ENCODE data around the gene EPOP. TPM values are rescaled to one million over a fixed set of nuclear protein-coding genes. Genes with fewer than 3 reads are reported as not detected.
"Not testable (repeated sequence)": the region's sequence is repeated elsewhere in the genome, so short reads cannot be mapped to it uniquely, and the experiment has no call there.

EPOP gene
- total RNA-seq, 1 experiment from 2014 or later = 12.6 TPM

- Histone ChIP-seq H4K20me1 (ENCODE audit: low read length) (no peaks in the 10 kb centered on the region), H3K9me3 (ENCODE audit: low read length) (no peaks in the 10 kb centered on the region), H3K4me2 (ENCODE audit: low read length) (no peak overlapping the region), H3K9ac (ENCODE audit: low read length) (no peak overlapping the region), H3K27ac (ENCODE audit: low read length) (no peak overlapping the region), H3K27me3 (ENCODE audit: low read length) (no peaks in the 10 kb centered on the region), H3K36me3 (ENCODE audit: low read depth, low read length) (no peaks in the 10 kb centered on the region), H3K4me3 (ENCODE audit: low read length) (no peak overlapping the region), H3K9me2 (replicated peaks; ENCODE audit: low read length) (no peaks in the 10 kb centered on the region), H2AFZ (ENCODE audit: low read length) (no peak overlapping the region), H3K79me2 (ENCODE audit: low read length) (no peaks in the 10 kb centered on the region), H3K4me1 (ENCODE audit: insufficient read depth, low read length) (no peaks in the 10 kb centered on the region), H3F3A (ENCODE audit: low read length, unreplicated experiment) (no peaks in the 10 kb centered on the region)
- ATAC-seq = no peak
- no TSS peak for BruUV-seq (replicated peaks)
- no peak for DNase-seq
- intact Hi-C loops (cut with micrococcal nuclease) = no loop called here
- TF ChIP-seq CTCF (conservative IDR thresholded peaks at IDR 0.05; ENCODE audit: low read depth, low read length) (no peak), EZH2phosphoT487 (IDR thresholded peaks at IDR 0.05; ENCODE audit: borderline replicate concordance, low read length) (no peak), EZH2 (IDR thresholded peaks at IDR 0.05; ENCODE audit: low read length, unreplicated experiment) (no peak)
- POLR2A ChIA-PET (ENCODE audit: unreplicated experiment) = no interaction called here
- CTCF ChIA-PET = no interaction called here
Observed at GRCh38 chr17:38625482-38625881, 49.3 kb downstream of the EPOP start.

- intact Hi-C loops (cut with micrococcal nuclease); H3K9me3 ChIP-seq (ENCODE audit: low read length); H3K79me2 ChIP-seq (ENCODE audit: low read length); H3K4me3 ChIP-seq (ENCODE audit: low read length); H3K9ac ChIP-seq (ENCODE audit: low read length); H3K27ac ChIP-seq (ENCODE audit: low read length); H3F3A ChIP-seq (ENCODE audit: low read length, unreplicated experiment); DNase-seq; POLR2A ChIA-PET (ENCODE audit: unreplicated experiment); H3K9me2 ChIP-seq (replicated peaks; ENCODE audit: low read length); H3K36me3 ChIP-seq (ENCODE audit: low read depth, low read length); ATAC-seq; H2AFZ ChIP-seq (ENCODE audit: low read length); BruUV-seq (replicated peaks); H3K4me1 ChIP-seq (ENCODE audit: insufficient read depth, low read length); H3K4me2 ChIP-seq (ENCODE audit: low read length); H4K20me1 ChIP-seq (ENCODE audit: low read length); H3K27me3 ChIP-seq (ENCODE audit: low read length): not testable (repeated sequence)
- CTCF ChIA-PET = interaction anchor here (0.6 kb wide), 1 partner anchor 33 kb away, joined by 3 read pairs; no protein-coding TSS in a partner anchor
Observed at GRCh38 chr17:38624782-38625355, 49.9 kb downstream of the EPOP start.

Small RNA genes within 50 kb of the gene (microRNA-seq; reads per million reads assigned to microRNA genes)
- 1.3 reads per million for gene MIR4726 (ENCODE audit: unreplicated experiment)
- gene MIR4734 (ENCODE audit: unreplicated experiment) = not detected

Other genes with a start within 250 kb of the EPOP start
- 9.0 and 10.6 TPM in 2 replicates for gene ARHGAP23, start 246.5 kb downstream of the EPOP start, total RNA-seq (2014; rRNA removed)
- gene SRCIN1, start 69.0 kb downstream of the EPOP start, total RNA-seq (2014; rRNA removed) = 1.8 and 2.6 TPM in 2 replicates
- gene MLLT6, start 30.3 kb upstream of the EPOP start, total RNA-seq (2014; rRNA removed) = 24.7 and 28.7 TPM in 2 replicates
- 13.7 and 14.1 TPM in 2 replicates for gene CISD3, start 55.4 kb upstream of the EPOP start, total RNA-seq (2014; rRNA removed)
- 14.1 and 15.8 TPM in 2 replicates for gene PCGF2, start 73.4 kb upstream of the EPOP start, total RNA-seq (2014; rRNA removed)
- gene PSMB3, start 77.8 kb upstream of the EPOP start, total RNA-seq (2014; rRNA removed) = 366 and 441 TPM in 2 replicates
- gene PIP4K2B, start 124.6 kb upstream of the EPOP start, total RNA-seq (2014; rRNA removed) = 25.5 and 43.7 TPM in 2 replicates
- gene CWC25, start 150.4 kb upstream of the EPOP start, total RNA-seq (2014; rRNA removed) = 11.8 and 15.0 TPM in 2 replicates
- 807 and 1,110 TPM in 2 replicates for gene RPL23, start 178.8 kb upstream of the EPOP start, total RNA-seq (2014; rRNA removed)
- 106 and 120 TPM in 2 replicates for gene LASP1, start 195.1 kb upstream of the EPOP start, total RNA-seq (2014; rRNA removed)